HUES64 (cell line): ENCODE measurements around the gene PAM.
"Not testable (repeated sequence)": the region's sequence is repeated elsewhere in the genome, so short reads cannot be mapped to it uniquely, and the experiment has no call there.

ENCODE experiments used
- H3K27ac ChIP-seq: 2 replicates; pipeline ENCODE4 v1.7.0; 2013; ENCODE audit warnings: low read depth, low read length, inconsistent platforms
- H3K27me3 ChIP-seq: 2 replicates; pipeline ENCODE4 v1.6.1; 2013; ENCODE audit warnings: mild to moderate bottlenecking, low read length; ENCODE audit not compliant: insufficient read depth
- H3K36me3 ChIP-seq: 2 replicates; pipeline ENCODE4 v1.6.1; 2013; ENCODE audit warnings: mild to moderate bottlenecking, low read length; ENCODE audit not compliant: insufficient read depth
- H3K4me1 ChIP-seq: 2 replicates; pipeline ENCODE4 v1.6.1; 2013; ENCODE audit warnings: mild to moderate bottlenecking, low read length, moderate library complexity; ENCODE audit not compliant: insufficient read depth
- H3K4me3 ChIP-seq: 2 replicates; pipeline ENCODE4 v1.5.1; 2013; ENCODE audit warnings: mild to moderate bottlenecking, low read length, moderate library complexity
- H3K9ac ChIP-seq: 2 replicates; pipeline ENCODE4 v1.6.1; 2013; ENCODE audit warnings: mild to moderate bottlenecking, low read depth, low read length
- H3K9me3 ChIP-seq: 2 replicates; pipeline ENCODE4 v1.6.1; 2013; ENCODE audit warnings: low read depth, low read length; ENCODE audit not compliant: insufficient read depth
- WGBS: fragments of 150-250, 120-280 bp; methylation state at CpG from one replicate; pipeline ENCODE4 v1.1.7; 2013; ENCODE audit warnings: missing lambda C conversion rate; 5-methylcytosine and 5-hydroxymethylcytosine counted together

The PAM gene

DNA sequence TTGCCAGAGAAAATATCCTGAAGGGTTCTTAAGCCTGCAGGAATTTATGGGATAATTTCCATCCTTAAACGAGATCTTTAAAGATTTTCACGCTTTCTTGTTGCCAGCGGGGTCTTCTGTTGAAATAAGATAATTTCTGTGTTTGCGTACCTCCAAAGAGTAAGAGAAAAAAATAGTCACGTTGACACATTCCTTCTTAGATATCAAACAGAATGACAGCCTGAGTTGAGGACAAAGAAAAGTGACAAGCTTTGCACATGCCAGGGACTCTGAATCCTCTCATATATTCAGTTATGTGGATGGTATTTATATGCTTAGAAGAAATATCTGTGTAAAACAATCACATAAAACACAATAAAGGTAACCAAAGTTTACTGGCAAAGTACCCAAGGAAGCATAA lies 21.6 kb upstream of the PAM start:
- no peak overlapping the region for H3K4me3 ChIP-seq
- 93% methylated on average over 5 of the region's 5 CpGs for WGBS
- no peaks in the 10 kb centered on the region for H3K27me3 ChIP-seq
- no peak overlapping the region for H3K9ac ChIP-seq
- H3K9me3 ChIP-seq, result no peaks in the 10 kb centered on the region
- no peak overlapping the region for H3K27ac ChIP-seq
- no peaks in the 10 kb centered on the region for H3K36me3 ChIP-seq
- H3K4me1 ChIP-seq, result no peaks in the 10 kb centered on the region

DNA sequence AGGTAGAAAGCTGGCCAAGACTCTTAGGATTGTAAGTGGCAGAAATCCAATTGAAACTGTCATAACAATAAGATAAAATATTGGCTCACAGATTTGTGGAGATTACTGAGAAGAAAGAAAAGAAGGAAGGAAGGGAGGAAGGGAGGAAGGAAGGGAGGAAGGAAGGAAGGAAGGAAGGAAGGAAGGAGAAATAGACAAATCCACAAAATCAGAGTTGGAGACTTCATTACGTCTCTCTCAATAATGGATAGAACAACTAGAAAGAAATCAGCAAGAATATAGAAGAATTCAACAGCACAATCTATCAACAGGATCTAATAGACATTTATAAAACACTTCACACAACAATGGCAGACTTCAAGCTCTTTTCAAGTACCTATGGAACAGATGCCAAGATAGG lies 17.9 kb upstream of the PAM start:
- H3K36me3 ChIP-seq, result no peaks in the 10 kb centered on the region
- peaks cover 6% of the 10 kb centered on the region for H3K4me1 ChIP-seq
- no peaks in the 10 kb centered on the region for H3K27me3 ChIP-seq
- H3K9me3 ChIP-seq, result no peaks in the 10 kb centered on the region
- H3K27ac ChIP-seq, result no peak overlapping the region
- 71% methylated on average over 1 of the region's 1 CpG for WGBS
- no peak overlapping the region for H3K9ac ChIP-seq
- no peak overlapping the region for H3K4me3 ChIP-seq

DNA sequence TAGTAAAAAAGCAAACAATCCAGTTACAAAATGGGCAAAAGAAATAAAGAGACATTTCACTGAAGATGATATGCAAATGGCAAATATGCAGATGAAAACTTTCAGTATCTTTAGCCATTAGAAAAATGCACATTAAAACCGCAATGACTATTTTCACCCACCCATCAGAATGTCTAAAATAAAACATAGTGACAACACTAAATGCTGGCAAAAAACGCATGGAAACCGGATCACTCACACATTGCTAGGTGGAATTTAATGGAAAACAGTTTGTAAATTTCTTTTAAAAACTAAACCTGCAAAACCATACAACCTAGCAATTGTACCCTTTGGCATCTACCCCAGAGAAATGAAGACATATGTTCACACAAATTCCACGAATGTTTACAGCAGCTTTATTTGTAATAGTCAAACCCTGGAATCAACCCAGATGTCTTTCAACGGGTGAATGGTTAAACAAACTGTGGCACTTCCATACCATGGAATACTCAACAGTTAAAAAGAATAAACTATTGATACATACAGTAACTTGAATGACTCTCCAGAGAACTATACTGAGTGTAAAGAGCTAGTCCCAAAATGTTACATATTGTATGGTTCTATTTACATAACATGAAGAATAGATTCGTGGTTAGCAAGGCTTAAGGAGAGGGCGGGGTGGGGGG lies 17.2 kb upstream of the PAM start:
- no peak overlapping the region for H3K4me3 ChIP-seq
- no peaks in the 10 kb centered on the region for H3K36me3 ChIP-seq
- no peaks in the 10 kb centered on the region for H3K9me3 ChIP-seq
- H3K27me3 ChIP-seq, result no peaks in the 10 kb centered on the region
- 76% methylated on average over 7 of the region's 7 CpGs for WGBS
- no peak overlapping the region for H3K27ac ChIP-seq
- H3K4me1 ChIP-seq, result peaks cover 14% of the 10 kb centered on the region
- H3K9ac ChIP-seq, result no peak overlapping the region

DNA sequence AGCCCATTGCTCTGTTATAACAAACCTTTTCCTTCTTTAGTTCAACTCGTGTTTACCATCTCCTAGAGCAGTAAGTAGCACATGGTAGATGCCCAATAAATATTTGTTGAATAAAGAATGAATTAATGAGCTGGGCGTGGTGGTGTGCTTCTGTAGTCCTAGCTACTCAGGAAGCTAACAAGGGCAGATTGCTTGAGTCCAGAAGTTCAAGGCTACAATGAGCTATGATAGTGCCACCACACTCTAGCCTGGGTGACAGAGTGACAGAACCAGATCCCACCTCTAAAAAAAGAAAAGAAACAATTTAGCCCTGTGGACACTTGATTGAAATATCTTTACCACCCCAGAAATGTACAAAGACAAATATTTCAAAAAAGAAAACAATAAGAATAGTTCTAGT lies 14.6 kb upstream of the PAM start:
- Histone ChIP-seq H3K36me3 (no peaks in the 10 kb centered on the region), H3K9ac (no peak overlapping the region), H3K27ac (no peak overlapping the region), H3K9me3 (no peaks in the 10 kb centered on the region), H3K27me3 (no peaks in the 10 kb centered on the region), H3K4me1 (peaks cover 17% of the 10 kb centered on the region), H3K4me3 (no peak overlapping the region)
- WGBS, result 93% methylated on average over 2 of the region's 2 CpGs

DNA sequence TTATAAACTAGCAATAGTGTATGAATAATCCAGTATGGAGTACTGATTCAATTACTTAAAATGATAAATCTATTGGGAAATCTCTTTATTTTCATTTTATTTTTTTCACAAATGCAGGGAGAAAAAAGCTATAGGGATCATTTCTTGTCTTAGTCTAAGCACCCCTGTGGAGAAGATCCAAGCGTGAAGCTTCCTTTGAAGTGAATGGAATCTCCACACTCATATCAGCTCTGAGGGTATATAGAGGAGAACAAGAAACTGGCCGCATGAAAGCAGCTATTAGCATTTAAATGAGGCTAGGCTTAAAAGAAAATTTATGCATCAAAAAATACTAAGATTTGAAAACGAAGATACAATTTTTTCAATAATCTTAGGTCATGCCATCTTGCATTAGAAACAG lies 12.9 kb upstream of the PAM start:
- no peak overlapping the region for H3K4me3 ChIP-seq
- H3K9me3 ChIP-seq, result no peaks in the 10 kb centered on the region
- H3K27me3 ChIP-seq, result no peaks in the 10 kb centered on the region
- no peak overlapping the region for H3K9ac ChIP-seq
- WGBS, result 0% methylated on average over 3 of the region's 3 CpGs
- H3K27ac ChIP-seq, result no peak overlapping the region
- H3K36me3 ChIP-seq, result no peaks in the 10 kb centered on the region
- peaks cover 17% of the 10 kb centered on the region for H3K4me1 ChIP-seq

DNA sequence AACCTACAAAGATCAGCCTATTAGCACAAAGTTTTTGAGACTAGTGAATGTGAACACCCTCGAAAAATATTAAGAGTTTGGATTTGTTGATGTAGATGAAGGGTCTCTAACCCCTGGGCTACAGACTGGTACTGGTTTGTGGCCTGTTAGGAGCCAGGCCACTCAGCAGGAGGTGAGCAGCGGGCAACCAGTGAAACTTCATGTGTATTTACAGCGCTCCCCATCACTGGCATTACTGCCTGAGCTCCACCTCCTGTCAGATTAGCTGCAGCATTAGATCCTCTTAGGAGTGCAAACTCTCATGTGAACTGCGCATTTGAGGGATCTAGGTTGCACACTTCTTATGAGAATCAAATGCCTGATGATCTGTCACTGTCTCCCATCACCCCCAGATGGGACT lies 11.2 kb upstream of the PAM start:
- Histone ChIP-seq H3K27ac (no peak overlapping the region), H3K36me3 (no peaks in the 10 kb centered on the region), H3K9ac (no peak overlapping the region), H3K27me3 (no peaks in the 10 kb centered on the region), H3K4me3 (no peak overlapping the region), H3K9me3 (no peaks in the 10 kb centered on the region), H3K4me1 (peaks cover 21% of the 10 kb centered on the region)
- whole genome bisulfite sequencing, result 75% methylated on average over 4 of the region's 4 CpGs

DNA sequence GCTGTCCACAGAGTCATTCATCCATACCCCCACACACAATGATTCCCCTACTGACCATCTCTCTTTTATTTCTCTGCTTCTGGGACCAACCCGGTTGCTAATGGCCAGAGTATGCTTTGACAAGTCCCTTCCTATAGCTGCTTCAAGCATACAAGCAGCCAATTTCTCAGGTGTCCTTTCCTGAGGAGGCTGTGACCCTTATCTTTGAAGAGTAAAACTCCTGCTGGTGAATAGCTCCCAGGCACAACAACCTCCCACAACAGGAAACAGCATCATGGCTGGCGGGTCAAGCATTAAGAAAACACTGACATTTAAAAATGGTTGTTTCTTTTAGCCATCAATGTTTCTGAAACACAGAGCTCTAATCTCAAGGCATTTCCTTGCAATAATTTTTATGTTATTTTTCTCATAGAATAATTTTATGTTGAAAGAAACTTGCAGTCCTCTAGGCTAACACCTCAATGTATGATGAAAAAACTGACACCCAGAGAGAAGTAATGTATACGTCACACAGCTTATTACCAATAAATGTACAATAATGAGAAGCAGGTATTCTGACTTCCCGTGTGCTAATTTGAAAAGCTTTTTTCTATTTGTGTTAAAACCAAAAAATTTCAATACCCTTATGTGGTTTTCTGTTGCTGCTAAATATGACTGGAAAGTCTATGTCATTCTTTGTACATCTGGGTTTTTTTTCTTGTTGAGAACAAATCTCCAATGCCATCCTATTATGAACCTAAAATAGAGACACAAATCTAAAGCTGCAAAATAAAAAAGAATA lies 7.5 kb upstream of the PAM start:
- Histone ChIP-seq H3K9me3 (no peaks in the 10 kb centered on the region), H3K27me3 (peaks cover 4% of the 10 kb centered on the region; the same call in 1 of the 2 replicates), H3K9ac (no peak overlapping the region), H3K27ac (no peak overlapping the region), H3K36me3 (no peaks in the 10 kb centered on the region), H3K4me1 (peaks cover 24% of the 10 kb centered on the region), H3K4me3 (no peak overlapping the region)
- 75% methylated on average over 4 of the region's 4 CpGs for WGBS

DNA sequence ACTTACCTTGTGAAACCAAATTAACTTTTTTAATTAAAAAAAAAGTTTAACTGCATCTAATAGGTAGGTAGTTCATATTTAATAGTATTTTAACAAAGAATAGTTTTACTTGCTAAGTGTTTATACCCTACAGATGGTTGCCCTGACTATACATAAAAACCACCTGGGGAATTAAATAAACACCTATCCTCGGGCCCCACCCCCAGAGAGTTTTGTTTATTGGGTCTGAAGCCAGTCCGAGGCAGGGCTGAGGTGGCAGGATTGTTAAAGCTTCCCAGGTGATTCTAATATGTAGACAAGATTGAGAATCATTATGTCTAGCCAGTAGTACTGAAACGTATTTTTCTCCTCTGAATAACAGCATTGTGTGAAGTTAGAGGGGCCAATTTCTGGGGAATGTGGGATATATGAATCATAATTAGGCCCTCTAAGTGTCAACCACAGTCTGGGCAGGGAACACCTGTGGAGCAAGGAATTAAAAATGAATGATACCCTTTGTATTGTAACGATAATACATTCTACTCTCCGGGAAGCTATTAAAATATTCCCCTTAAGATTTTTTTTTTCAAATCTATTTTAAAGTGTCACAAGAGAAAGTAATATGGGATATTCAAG lies 5.6 kb upstream of the PAM start:
- WGBS, result 58% methylated on average over 3 of the region's 5 CpGs

DNA sequence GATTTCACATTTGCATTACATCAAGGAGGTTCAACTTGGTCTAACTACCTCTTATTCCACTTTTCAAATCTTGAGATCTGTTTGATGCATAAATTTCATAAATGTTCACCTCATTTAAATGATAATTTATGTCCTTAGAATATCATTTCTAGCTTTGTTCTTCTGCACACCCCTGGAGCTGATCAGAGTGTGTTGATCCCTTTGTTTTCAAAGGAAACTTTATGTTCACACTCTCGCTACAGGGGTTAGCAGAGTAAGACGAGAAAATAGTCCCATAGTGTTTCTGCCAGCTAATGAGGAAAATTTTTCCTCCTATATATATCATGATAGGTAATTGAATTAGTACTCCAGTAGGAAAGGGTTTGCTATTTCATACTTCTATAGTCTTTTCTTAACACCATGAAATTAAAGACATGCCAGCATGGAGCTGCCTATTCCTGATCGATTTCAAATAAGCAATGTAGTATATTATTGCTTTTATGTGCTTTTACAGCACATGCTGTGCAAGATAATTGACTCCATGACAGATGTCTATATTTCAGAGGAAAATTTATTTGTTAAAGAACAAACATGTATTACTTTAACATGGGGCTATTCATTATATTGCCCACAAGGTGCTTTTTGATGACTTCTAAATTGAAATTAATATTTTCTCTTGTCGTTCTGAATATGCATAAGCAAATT lies 4.8 kb upstream of the PAM start:
- H3K27ac ChIP-seq, result no peak overlapping the region
- no peaks in the 10 kb centered on the region for H3K9me3 ChIP-seq
- WGBS, result 91% methylated on average over 2 of the region's 4 CpGs
- peaks cover 26% of the 10 kb centered on the region for H3K27me3 ChIP-seq
- H3K4me1 ChIP-seq, result peaks cover 18% of the 10 kb centered on the region
- H3K4me3 ChIP-seq, result no peak overlapping the region
- H3K9ac ChIP-seq, result no peak overlapping the region
- H3K36me3 ChIP-seq, result no peaks in the 10 kb centered on the region

More for the DNA sequence above, 5.6 kb upstream of the PAM start:
- Histone ChIP-seq H3K36me3 (no peaks in the 10 kb centered on the region), H3K4me3 (no peak overlapping the region), H3K4me1 (peaks cover 18% of the 10 kb centered on the region), H3K9me3 (no peaks in the 10 kb centered on the region), H3K9ac (no peak overlapping the region), H3K27ac (no peak overlapping the region), H3K27me3 (peaks cover 24% of the 10 kb centered on the region)

DNA sequence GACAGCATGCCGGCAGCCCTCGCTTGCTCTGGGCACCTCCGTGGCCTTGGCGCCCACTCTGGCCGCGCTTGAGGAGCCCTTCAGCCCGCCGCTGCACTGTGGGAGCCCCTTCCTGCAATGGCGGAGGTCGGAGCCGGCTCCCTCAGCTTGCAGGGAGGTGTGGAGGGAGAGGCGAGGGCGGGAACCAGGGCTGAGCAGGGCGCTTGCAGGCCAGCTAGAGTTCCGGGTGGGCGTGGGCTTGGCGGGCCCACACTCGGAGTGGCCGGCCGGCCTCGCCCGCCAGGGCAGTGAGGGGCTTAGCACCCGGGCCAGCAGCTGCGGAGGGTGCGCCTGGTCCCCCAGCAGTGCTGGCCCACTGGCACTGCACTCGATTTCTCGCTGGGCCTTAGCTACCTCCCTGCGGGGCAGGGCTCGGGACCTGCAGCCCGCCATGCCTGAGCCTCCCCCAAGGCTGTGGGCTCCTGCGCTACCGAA lies 3.2 kb upstream of the PAM start:
- not testable (repeated sequence) for H3K27ac ChIP-seq, H3K36me3 ChIP-seq, H3K9ac ChIP-seq, H3K4me3 ChIP-seq, H3K9me3 ChIP-seq
- Histone ChIP-seq H3K4me1 (peaks cover 22% of the 10 kb centered on the region), H3K27me3 (peaks cover 38% of the 10 kb centered on the region)
- 90% methylated on average over 31 of the region's 32 CpGs for whole genome bisulfite sequencing
